WTC11 (cell line): ENCODE measurements around the gene GSN. TPM values are rescaled to one million over a fixed set of nuclear protein-coding genes. Genes with fewer than 3 reads are reported as not detected.

Experiments used
- ATAC-seq: fragments of 200-7000 bp; cut with Tn5 transposase; 2 replicates; pipeline ENCODE4 v1.10.0; 2021; ENCODE audit warnings: mild to moderate bottlenecking, moderate library complexity
- CTCF ChIA-PET: fragments of 300-600 bp; sonication (Branson Sonifier 250); formaldehyde crosslinking; loops from one replicate; lab custom pipeline; 2021; ENCODE audit warnings: antibody characterized with exemption; lab: Charles Lee
- POLR2A ChIA-PET: fragments of 350-600 bp; sonication (Branson Sonifier 250); formaldehyde crosslinking; loops from one replicate; lab custom pipeline; 2021; ENCODE audit warnings: antibody characterized with exemption; lab: Charles Lee
- DNase-seq: peaks from one replicate; pipeline ENCODE4 v3.0.0; 2021; ENCODE audit warnings: low spot score
- H3K27ac Mint-ChIP-seq: 2 replicates; pipeline ENCODE4 v1.8.0; 2021; ENCODE audit warnings: mixed read lengths
- H3K27me3 Mint-ChIP-seq: 2 replicates; pipeline ENCODE4 v1.8.0; 2021; ENCODE audit warnings: low read depth, mild to moderate bottlenecking, moderate library complexity, mixed read lengths
- H3K36me3 Mint-ChIP-seq: 2 replicates; pipeline ENCODE4 v1.8.0; 2021; ENCODE audit warnings: mixed read lengths
- H3K4me1 Mint-ChIP-seq: 2 replicates; pipeline ENCODE4 v1.8.0; 2022; ENCODE audit warnings: mixed read lengths
- H3K4me3 Mint-ChIP-seq: 2 replicates; pipeline ENCODE4 v1.8.0; 2021; ENCODE audit warnings: mild to moderate bottlenecking, moderate library complexity, mixed read lengths
- H3K9me3 Mint-ChIP-seq: 2 replicates; pipeline ENCODE4 v1.8.0; 2021; ENCODE audit warnings: mixed read lengths
- AR ChIP-seq: fragments of 250-450 bp; sonication (Bioruptor Pico); IDR thresholded peaks from 2 replicates; pipeline ENCODE4 v1.9.0; 2021; ENCODE audit warnings: mild to moderate bottlenecking
- CBFB ChIP-seq: sonication (generic); formaldehyde crosslinking; IDR thresholded peaks from 2 replicates; pipeline ENCODE4 v1.8.1; 2022; ENCODE audit warnings: mild to moderate bottlenecking, low read depth, missing genetic modification reagents
- CTCF ChIP-seq: fragments of 200-600 bp; IDR thresholded peaks from 2 replicates; pipeline ENCODE4 v1.8.0; 2022; ENCODE audit warnings: antibody characterized with exemption
- E2F5 ChIP-seq: sonication (generic); formaldehyde crosslinking; IDR thresholded peaks from 2 replicates; pipeline ENCODE4 v1.8.1; 2022; ENCODE audit warnings: mild to moderate bottlenecking, moderate library complexity, missing genetic modification reagents
- HMGA2 ChIP-seq: fragments of 250-450 bp; sonication (Bioruptor Pico); IDR thresholded peaks from 2 replicates; pipeline ENCODE4 v1.4.0; 2021; ENCODE audit warnings: mild to moderate bottlenecking, moderate library complexity
- JUN ChIP-seq: sonication (generic); formaldehyde crosslinking; IDR thresholded peaks from 2 replicates; pipeline ENCODE4 v1.8.0; 2023; ENCODE audit warnings: mild to moderate bottlenecking, missing genetic modification reagents
- MYBL2 ChIP-seq: sonication (generic); formaldehyde crosslinking; IDR thresholded peaks from 2 replicates; pipeline ENCODE4 v1.8.1; 2023; ENCODE audit warnings: mild to moderate bottlenecking, moderate library complexity, missing genetic modification reagents
- RELA ChIP-seq: sonication (generic); formaldehyde crosslinking; IDR thresholded peaks from 2 replicates; pipeline ENCODE4 v1.8.1; 2022; ENCODE audit warnings: missing genetic modification reagents, mild to moderate bottlenecking, borderline replicate concordance
- RORB ChIP-seq: fragments of 250-450 bp; sonication (Bioruptor Pico); IDR thresholded peaks from 2 replicates; pipeline ENCODE4 v1.9.0; 2021; ENCODE audit warnings: mild to moderate bottlenecking
- SMAD4 ChIP-seq: sonication (generic); formaldehyde crosslinking; IDR thresholded peaks from 2 replicates; pipeline ENCODE4 v1.8.0; 2022; ENCODE audit warnings: mild to moderate bottlenecking, missing genetic modification reagents
- SP1 ChIP-seq: sonication (generic); formaldehyde crosslinking; conservative IDR thresholded peaks from 2 replicates; pipeline ENCODE4 v1.8.1; 2022; ENCODE audit warnings: missing genetic modification reagents
- USF2 ChIP-seq: sonication (generic); formaldehyde crosslinking; IDR thresholded peaks from 2 replicates; pipeline ENCODE4 v1.8.1; 2023; ENCODE audit warnings: mild to moderate bottlenecking, missing genetic modification reagents, moderate library complexity
- ZBTB43 ChIP-seq: sonication (generic); formaldehyde crosslinking; IDR thresholded peaks from 2 replicates; pipeline ENCODE4 v1.8.1; 2023; ENCODE audit warnings: mild to moderate bottlenecking, missing genetic modification reagents
- ZNF138 ChIP-seq: sonication (generic); formaldehyde crosslinking; conservative IDR thresholded peaks from 2 replicates; pipeline ENCODE4 v1.8.1; 2022; ENCODE audit warnings: mild to moderate bottlenecking, moderate library complexity, missing genetic modification reagents
- ZNF532 ChIP-seq: fragments of 250-450 bp; sonication (Bioruptor Pico); IDR thresholded peaks from 2 replicates; pipeline ENCODE4 v1.9.0; 2021; ENCODE audit warnings: mild to moderate bottlenecking, borderline replicate concordance
- total RNA-seq: library from RNA; stranded (reverse); gene quantifications from 3 replicates; pipeline ENCODE4 v1.2.3, GENCODE V29; 2021
- TF ChIP-seq, protein P1 (sequence below): sonication (generic); formaldehyde crosslinking; conservative IDR thresholded peaks from 2 replicates; pipeline ENCODE4 v1.8.1; 2023; ENCODE audit warnings: mild to moderate bottlenecking, low read depth, missing genetic modification reagents, moderate library complexity
- TF ChIP-seq, protein P2 (sequence below): sonication (generic); formaldehyde crosslinking; IDR thresholded peaks from 2 replicates; pipeline ENCODE4 v1.8.1; 2022; ENCODE audit warnings: mild to moderate bottlenecking, missing genetic modification reagents, moderate library complexity, borderline replicate concordance
- TF ChIP-seq, protein P3 (sequence below): sonication (generic); formaldehyde crosslinking; IDR thresholded peaks from 2 replicates; pipeline ENCODE4 v1.8.0; 2022; ENCODE audit warnings: mild to moderate bottlenecking, missing genetic modification reagents

GSN gene
- total RNA-seq, 1 experiment from 2014 or later, result 47.0 TPM

DNA sequence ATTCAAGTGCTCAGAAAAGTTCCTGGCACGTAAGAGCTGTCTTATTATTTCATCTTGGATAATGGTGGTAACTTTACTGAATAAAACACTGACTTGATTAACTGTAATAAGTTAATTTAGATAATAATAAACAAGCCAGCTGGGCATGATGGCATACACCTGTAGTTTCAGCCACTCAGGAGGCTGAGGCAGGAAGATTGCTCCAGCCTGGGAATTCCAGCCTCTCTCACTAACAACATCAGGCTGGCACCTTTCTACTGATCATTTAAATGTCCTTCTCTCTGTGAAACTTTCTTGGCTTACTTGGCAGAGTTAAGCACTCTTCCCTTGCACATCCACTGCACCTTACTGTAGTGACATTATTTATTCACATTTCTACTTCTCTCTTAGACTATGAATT lies 82.1 kb downstream of the GSN start:
- Mint-ChIP-seq H3K27me3 (no peaks in the 10 kb centered on the region), H3K4me3 (no peak overlapping the region), H3K9me3 (no peaks in the 10 kb centered on the region), H3K4me1 (peaks cover 13% of the 10 kb centered on the region), H3K36me3 (peaks cover 9% of the 10 kb centered on the region), H3K27ac (no peak overlapping the region)
- DNase-seq (no peak), ATAC-seq (no peak)
- ChIA-PET POLR2A (no interaction called here), CTCF (interaction anchor here (1.0 kb wide), 1 partner anchor 188 kb away, joined by 3 read pairs; no protein-coding TSS in a partner anchor)
- TF ChIP-seq, protein P1, sequence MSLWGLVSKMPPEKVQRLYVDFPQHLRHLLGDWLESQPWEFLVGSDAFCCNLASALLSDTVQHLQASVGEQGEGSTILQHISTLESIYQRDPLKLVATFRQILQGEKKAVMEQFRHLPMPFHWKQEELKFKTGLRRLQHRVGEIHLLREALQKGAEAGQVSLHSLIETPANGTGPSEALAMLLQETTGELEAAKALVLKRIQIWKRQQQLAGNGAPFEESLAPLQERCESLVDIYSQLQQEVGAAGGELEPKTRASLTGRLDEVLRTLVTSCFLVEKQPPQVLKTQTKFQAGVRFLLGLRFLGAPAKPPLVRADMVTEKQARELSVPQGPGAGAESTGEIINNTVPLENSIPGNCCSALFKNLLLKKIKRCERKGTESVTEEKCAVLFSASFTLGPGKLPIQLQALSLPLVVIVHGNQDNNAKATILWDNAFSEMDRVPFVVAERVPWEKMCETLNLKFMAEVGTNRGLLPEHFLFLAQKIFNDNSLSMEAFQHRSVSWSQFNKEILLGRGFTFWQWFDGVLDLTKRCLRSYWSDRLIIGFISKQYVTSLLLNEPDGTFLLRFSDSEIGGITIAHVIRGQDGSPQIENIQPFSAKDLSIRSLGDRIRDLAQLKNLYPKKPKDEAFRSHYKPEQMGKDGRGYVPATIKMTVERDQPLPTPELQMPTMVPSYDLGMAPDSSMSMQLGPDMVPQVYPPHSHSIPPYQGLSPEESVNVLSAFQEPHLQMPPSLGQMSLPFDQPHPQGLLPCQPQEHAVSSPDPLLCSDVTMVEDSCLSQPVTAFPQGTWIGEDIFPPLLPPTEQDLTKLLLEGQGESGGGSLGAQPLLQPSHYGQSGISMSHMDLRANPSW (CRISPR knock-in tag), result no peak
- TF ChIP-seq SMAD4 (no peak), MYBL2 (CRISPR knock-in tag) (no peak), JUN (CRISPR knock-in tag) (no peak), AR (CRISPR knock-in tag) (no peak), HMGA2 (CRISPR knock-in tag) (no peak), RORB (CRISPR knock-in tag) (no peak), SP1 (CRISPR knock-in tag) (no peak), CTCF (no peak), RELA (CRISPR knock-in tag) (no peak), CBFB (CRISPR knock-in tag) (no peak)
- TF ChIP-seq, protein P2, sequence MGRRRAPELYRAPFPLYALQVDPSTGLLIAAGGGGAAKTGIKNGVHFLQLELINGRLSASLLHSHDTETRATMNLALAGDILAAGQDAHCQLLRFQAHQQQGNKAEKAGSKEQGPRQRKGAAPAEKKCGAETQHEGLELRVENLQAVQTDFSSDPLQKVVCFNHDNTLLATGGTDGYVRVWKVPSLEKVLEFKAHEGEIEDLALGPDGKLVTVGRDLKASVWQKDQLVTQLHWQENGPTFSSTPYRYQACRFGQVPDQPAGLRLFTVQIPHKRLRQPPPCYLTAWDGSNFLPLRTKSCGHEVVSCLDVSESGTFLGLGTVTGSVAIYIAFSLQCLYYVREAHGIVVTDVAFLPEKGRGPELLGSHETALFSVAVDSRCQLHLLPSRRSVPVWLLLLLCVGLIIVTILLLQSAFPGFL, result no peak

DNA sequence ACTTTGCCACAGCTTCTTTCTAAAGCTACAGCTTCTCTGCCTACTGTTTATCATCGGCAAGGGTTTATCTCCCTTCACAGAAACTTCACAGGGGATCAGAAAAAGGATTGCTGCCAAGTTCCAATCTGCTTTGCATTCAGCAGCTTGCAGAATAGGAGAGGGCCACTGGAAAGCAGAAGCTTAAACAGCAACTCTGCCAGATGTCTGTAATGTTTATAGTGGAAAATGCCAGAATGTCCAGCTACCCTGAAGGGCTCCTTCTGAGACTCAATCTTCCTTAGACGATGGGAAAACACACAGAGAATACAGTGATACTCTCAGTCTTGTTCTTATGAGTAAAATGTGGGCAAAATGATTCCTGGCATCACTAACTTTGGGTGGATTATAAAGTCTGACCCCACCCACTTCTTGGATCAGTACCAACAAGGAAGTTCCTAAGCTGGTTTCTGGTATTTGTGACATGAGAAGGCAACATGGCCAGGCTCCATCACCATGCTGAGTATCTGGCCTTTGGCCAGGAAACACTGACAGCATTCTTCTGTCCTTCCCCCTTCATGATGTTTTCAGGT lies 83.1 kb downstream of the GSN start:
- Mint-ChIP-seq H3K4me3 (no peak overlapping the region), H3K27me3 (no peaks in the 10 kb centered on the region), H3K4me1 (peaks cover 13% of the 10 kb centered on the region), H3K27ac (no peak overlapping the region), H3K9me3 (no peaks in the 10 kb centered on the region), H3K36me3 (peaks cover 9% of the 10 kb centered on the region)
- CTCF ChIA-PET, result interaction anchor here (0.8 to 1.0 kb wide), 2 partner anchors 31 to 187 kb away, joined by 3 read pairs; no protein-coding TSS in a partner anchor
- POLR2A ChIA-PET, result no interaction called here
- no peak for ATAC-seq
- no peak for DNase-seq
- TF ChIP-seq ZNF138 (CRISPR knock-in tag) (no peak), E2F5 (CRISPR knock-in tag) (no peak), USF2 (CRISPR knock-in tag) (no peak), ZBTB43 (CRISPR knock-in tag) (no peak), ZNF532 (CRISPR knock-in tag) (no peak)
- TF ChIP-seq, protein P3, sequence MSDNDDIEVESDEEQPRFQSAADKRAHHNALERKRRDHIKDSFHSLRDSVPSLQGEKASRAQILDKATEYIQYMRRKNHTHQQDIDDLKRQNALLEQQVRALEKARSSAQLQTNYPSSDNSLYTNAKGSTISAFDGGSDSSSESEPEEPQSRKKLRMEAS, result no peak
